Measurements from ENCODE around the gene ZBTB40. TPM values are rescaled to one million over a fixed set of nuclear protein-coding genes. Genes with fewer than 3 reads are reported as not detected.

Gene ZBTB40
- total RNA-seq, 1 donor from 2014 or later, result 7.4 TPM

GRCh38 chr1:22494144-22494543, 42.5 kb downstream of the ZBTB40 start:
- TF ChIP-seq CTCF (IDR thresholded peaks at IDR 0.05; ENCODE audit: insufficient read depth, low read length, severe bottlenecking), result no peak
- H3K36me3 ChIP-seq (ENCODE audit: control insufficient read depth, insufficient read depth, low read length), result peaks cover 3% of the 10 kb centered on the region
- FAIRE-seq, result peak; percentile 47
- no peaks in the 10 kb centered on the region for H3K27me3 ChIP-seq (ENCODE audit: control insufficient read depth, insufficient read depth, low read length)
- DNase-seq (ENCODE audit: low read depth), result no peak
- no peak overlapping the region for H3K4me3 ChIP-seq (ENCODE audit: low read depth, low read length)

GRCh38 chr1:22494943-22495579, 43.4 kb downstream of the ZBTB40 start:
- TF ChIP-seq CTCF (IDR thresholded peaks at IDR 0.05; ENCODE audit: insufficient read depth, low read length, severe bottlenecking), result no peak
- no peak for DNase-seq (ENCODE audit: low read depth)
- no peak for FAIRE-seq
- Histone ChIP-seq H3K27me3 (ENCODE audit: control insufficient read depth, insufficient read depth, low read length) (no peaks in the 10 kb centered on the region), H3K4me3 (ENCODE audit: low read depth, low read length) (no peak overlapping the region), H3K36me3 (ENCODE audit: control insufficient read depth, insufficient read depth, low read length) (peaks cover 3% of the 10 kb centered on the region)

GRCh38 chr1:22496536-22497160, 45.0 kb downstream of the ZBTB40 start:
- peaks cover 3% of the 10 kb centered on the region for H3K36me3 ChIP-seq (ENCODE audit: control insufficient read depth, insufficient read depth, low read length)
- DNase-seq (ENCODE audit: low read depth) (no peak), FAIRE-seq (no peak)
- H3K4me3 ChIP-seq (ENCODE audit: low read depth, low read length), result no peak overlapping the region
- no peak for TF ChIP-seq CTCF (IDR thresholded peaks at IDR 0.05; ENCODE audit: insufficient read depth, low read length, severe bottlenecking)
- no peaks in the 10 kb centered on the region for H3K27me3 ChIP-seq (ENCODE audit: control insufficient read depth, insufficient read depth, low read length)

GRCh38 chr1:22498463-22498862, 46.8 kb downstream of the ZBTB40 start:
- Histone ChIP-seq H3K4me3 (ENCODE audit: low read depth, low read length) (no peak overlapping the region), H3K36me3 (ENCODE audit: control insufficient read depth, insufficient read depth, low read length) (peaks cover 3% of the 10 kb centered on the region), H3K27me3 (ENCODE audit: control insufficient read depth, insufficient read depth, low read length) (no peaks in the 10 kb centered on the region)
- no peak for TF ChIP-seq CTCF (IDR thresholded peaks at IDR 0.05; ENCODE audit: insufficient read depth, low read length, severe bottlenecking)
- FAIRE-seq (no peak), DNase-seq (ENCODE audit: low read depth) (no peak)

- Histone ChIP-seq H3K27me3 (ENCODE audit: control insufficient read depth, insufficient read depth, low read length) (no peaks in the 10 kb centered on the region), H3K36me3 (ENCODE audit: control insufficient read depth, insufficient read depth, low read length) (peaks cover 3% of the 10 kb centered on the region), H3K4me3 (ENCODE audit: low read depth, low read length) (no peak overlapping the region)
- TF ChIP-seq CTCF (IDR thresholded peaks at IDR 0.05; ENCODE audit: insufficient read depth, low read length, severe bottlenecking), result no peak
- no peak for DNase-seq (ENCODE audit: low read depth)
- no peak for FAIRE-seq
Measured at GRCh38 chr1:22500058-22500457, 48.4 kb downstream of the ZBTB40 start.

Data from bronchial epithelial cell (primary cell).